HepG2 (cell line): ENCODE results near the gene ERVMER34-1. TPM values are rescaled to one million over a fixed set of nuclear protein-coding genes. Genes with fewer than 3 reads are reported as not detected.

Experiments
- AHR ChIP-seq: IDR thresholded peaks from 2 replicates; pipeline ENCODE4 v1.6.1; 2018; ENCODE audit warnings: missing genetic modification reagents, missing compliant biosample characterization
- ELF1 ChIP-seq: sonication (generic); formaldehyde crosslinking; IDR thresholded peaks from 2 replicates; pipeline ENCODE4 v1.4.0; 2020; ENCODE audit warnings: missing genetic modification reagents
- HHEX ChIP-seq: IDR thresholded peaks from 2 replicates; pipeline ENCODE4 v1.6.1; 2016; ENCODE audit warnings: control low read depth
- KMT2B ChIP-seq: IDR thresholded peaks from 2 replicates; pipeline ENCODE4 v1.6.1; 2016; ENCODE audit warnings: missing genetic modification reagents, missing compliant biosample characterization
- ZNF101 ChIP-seq: sonication (generic); formaldehyde crosslinking; IDR thresholded peaks from 2 replicates; pipeline ENCODE4 v1.4.0; 2020; ENCODE audit warnings: mild to moderate bottlenecking, low read depth, missing genetic modification reagents, borderline replicate concordance
- ZNF232 ChIP-seq: sonication (generic); formaldehyde crosslinking; IDR thresholded peaks from 2 replicates; pipeline ENCODE4 v1.4.0; 2020; ENCODE audit warnings: missing genetic modification reagents, borderline replicate concordance
- ZNF367 ChIP-seq: sonication (generic); formaldehyde crosslinking; IDR thresholded peaks from 2 replicates; pipeline ENCODE4 v1.4.0; 2020; ENCODE audit warnings: missing genetic modification reagents, borderline replicate concordance
- ZNF552 ChIP-seq: sonication (generic); formaldehyde crosslinking; IDR thresholded peaks from 2 replicates; pipeline ENCODE4 v1.9.0; 2022; ENCODE audit warnings: missing genetic modification reagents, mild to moderate bottlenecking, borderline replicate concordance
- ZNF619 ChIP-seq: sonication (generic); formaldehyde crosslinking; IDR thresholded peaks from 2 replicates; pipeline ENCODE4 v1.4.0; 2020; ENCODE audit warnings: mild to moderate bottlenecking, missing genetic modification reagents
- ZNF674 ChIP-seq: sonication (generic); formaldehyde crosslinking; IDR thresholded peaks from 2 replicates; pipeline ENCODE4 v1.5.0; 2020; ENCODE audit warnings: low read depth, mild to moderate bottlenecking, missing genetic modification reagents
- ZNF839 ChIP-seq: sonication (generic); formaldehyde crosslinking; IDR thresholded peaks from 2 replicates; pipeline ENCODE4 v1.4.0; 2020; ENCODE audit warnings: missing genetic modification reagents, mild to moderate bottlenecking, borderline replicate concordance
- polyA plus RNA-seq, 8 experiments: library from polyadenylated mRNA; depleted of rRNA in 3 of 8; stranded (reverse) in 7 of 8; unstranded in 1 of 8; fragments of >200 nt; fragmentation: Illumina TruSeq in 4 of 8; extraction: Trizol in 4 of 8; gene quantifications; 2 replicates each; pipeline versions ENCODE4 v1.2.1 to v1.2.3, GENCODE V29; 2011 to 2016; ENCODE audit warnings: low read depth in 4 of 8, missing spikeins in 1 of 8, mixed read lengths in 1 of 8; ENCODE audit not compliant: insufficient read depth in 1 of 8
- total RNA-seq, 5 experiments: library from RNA; depleted of rRNA; stranded (reverse); fragments of >200 nt; fragmentation: Illumina TruSeq; extraction: Trizol; gene quantifications; 2 replicates each; pipeline ENCODE4 v1.2.3, GENCODE V29; 2016; ENCODE audit warnings: low read depth in 1 of 5
- TF ChIP-seq, protein P1 (sequence below): sonication (generic); formaldehyde crosslinking; IDR thresholded peaks from 2 replicates; pipeline ENCODE4 v1.5.1; 2020; ENCODE audit warnings: mild to moderate bottlenecking, missing genetic modification reagents
- TF ChIP-seq, protein P2 (sequence below): sonication (generic); formaldehyde crosslinking; IDR thresholded peaks from 2 replicates; pipeline ENCODE4 v1.4.0; 2020; ENCODE audit warnings: mild to moderate bottlenecking, missing genetic modification reagents
- TF ChIP-seq, protein P3 (sequence below): sonication (generic); formaldehyde crosslinking; IDR thresholded peaks from 2 replicates; pipeline ENCODE4 v1.8.0; 2022; ENCODE audit warnings: mild to moderate bottlenecking, missing genetic modification reagents, borderline replicate concordance
- TF ChIP-seq, protein P4 (sequence below): sonication (generic); formaldehyde crosslinking; IDR thresholded peaks from 2 replicates; pipeline ENCODE4 v1.4.0; 2020; ENCODE audit warnings: missing genetic modification reagents
- TF ChIP-seq, protein P5 (sequence below): sonication (generic); formaldehyde crosslinking; IDR thresholded peaks from 2 replicates; pipeline ENCODE4 v1.5.0; 2020; ENCODE audit warnings: mild to moderate bottlenecking, missing genetic modification reagents, borderline replicate concordance
- TF ChIP-seq, protein P6 (sequence below): sonication (generic); formaldehyde crosslinking; IDR thresholded peaks from 2 replicates; pipeline ENCODE4 v1.9.0; 2021; ENCODE audit warnings: missing genetic modification reagents, borderline replicate concordance

Gene ERVMER34-1
- total and polyA plus RNA-seq, 2 of the 13 experiments (the other 11 are each of a cell fraction or from before 2014, with no cell fraction given): 0.04 to 0.35 TPM

DNA sequence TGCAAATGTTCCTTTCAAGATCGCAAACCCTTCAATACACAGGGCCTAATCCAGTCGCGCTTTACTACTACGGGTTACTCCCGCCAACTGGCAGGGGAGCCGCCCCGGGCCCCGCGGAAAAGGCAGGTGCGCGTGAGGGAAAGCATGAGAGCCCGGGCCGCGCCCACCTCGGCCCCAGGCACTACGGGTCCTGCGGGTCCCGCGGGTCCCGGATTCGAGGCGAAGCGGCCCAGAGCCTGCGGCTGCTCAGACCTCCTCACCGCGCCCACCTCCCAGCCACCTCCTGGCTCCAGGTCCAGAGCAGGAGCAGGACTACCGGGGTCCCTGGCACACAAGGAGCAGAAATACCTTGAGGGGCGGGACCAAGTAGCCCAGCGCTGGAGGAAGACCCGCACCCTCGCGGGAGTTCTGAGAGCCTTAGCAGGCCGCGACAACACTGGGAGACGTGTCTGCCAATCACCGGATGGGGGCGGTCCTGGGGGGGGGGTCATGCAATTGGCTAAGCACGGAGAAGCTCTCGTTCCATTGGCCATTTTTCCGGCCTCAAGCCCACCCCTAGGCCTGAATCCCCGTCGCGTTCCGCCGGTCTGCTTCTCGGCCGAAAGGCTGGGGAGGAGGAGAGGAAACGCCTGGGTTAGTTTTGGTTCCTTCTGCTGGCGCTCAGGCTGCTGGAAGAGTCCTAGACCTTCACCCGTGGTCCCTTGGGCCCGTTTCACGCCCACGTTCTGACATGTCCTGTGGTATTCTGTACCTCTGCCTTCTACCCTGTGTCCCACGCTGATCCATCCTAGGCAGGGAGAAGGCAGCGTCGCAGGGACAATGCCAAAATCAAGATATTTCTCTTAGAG is 29.0 kb downstream of the ERVMER34-1 start (continued):
- TF ChIP-seq, protein P1, sequence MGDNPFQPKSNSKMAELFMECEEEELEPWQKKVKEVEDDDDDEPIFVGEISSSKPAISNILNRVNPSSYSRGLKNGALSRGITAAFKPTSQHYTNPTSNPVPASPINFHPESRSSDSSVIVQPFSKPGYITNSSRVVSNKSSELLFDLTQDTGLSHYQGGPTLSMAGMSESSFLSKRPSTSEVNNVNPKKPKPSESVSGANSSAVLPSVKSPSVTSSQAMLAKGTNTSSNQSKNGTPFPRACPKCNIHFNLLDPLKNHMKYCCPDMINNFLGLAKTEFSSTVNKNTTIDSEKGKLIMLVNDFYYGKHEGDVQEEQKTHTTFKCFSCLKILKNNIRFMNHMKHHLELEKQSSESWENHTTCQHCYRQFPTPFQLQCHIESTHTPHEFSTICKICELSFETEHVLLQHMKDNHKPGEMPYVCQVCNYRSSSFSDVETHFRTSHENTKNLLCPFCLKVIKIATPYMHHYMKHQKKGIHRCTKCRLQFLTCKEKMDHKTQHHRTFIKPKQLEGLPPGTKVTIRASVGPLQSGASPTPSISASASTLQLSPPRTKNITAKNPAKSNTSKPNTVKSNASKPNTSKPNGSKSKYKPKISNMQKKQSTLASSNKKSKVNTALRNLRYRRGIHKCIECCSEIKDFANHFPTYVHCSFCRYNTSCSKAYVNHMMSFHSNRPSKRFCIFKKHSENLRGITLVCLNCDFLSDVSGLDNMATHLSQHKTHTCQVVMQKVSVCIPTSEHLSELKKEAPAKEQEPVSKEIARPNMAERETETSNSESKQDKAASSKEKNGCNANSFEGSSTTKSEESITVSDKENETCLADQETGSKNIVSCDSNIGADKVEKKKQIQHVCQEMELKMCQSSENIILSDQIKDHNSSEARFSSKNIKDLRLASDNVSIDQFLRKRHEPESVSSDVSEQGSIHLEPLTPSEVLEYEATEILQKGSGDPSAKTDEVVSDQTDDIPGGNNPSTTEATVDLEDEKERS (CRISPR knock-in tag): no peak
- no peak for TF ChIP-seq HHEX (CRISPR knock-in tag)
- TF ChIP-seq, protein P2, sequence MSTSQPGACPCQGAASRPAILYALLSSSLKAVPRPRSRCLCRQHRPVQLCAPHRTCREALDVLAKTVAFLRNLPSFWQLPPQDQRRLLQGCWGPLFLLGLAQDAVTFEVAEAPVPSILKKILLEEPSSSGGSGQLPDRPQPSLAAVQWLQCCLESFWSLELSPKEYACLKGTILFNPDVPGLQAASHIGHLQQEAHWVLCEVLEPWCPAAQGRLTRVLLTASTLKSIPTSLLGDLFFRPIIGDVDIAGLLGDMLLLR (CRISPR knock-in tag): no peak
- TF ChIP-seq ZNF674 (CRISPR knock-in tag): no peak
- TF ChIP-seq, protein P3, sequence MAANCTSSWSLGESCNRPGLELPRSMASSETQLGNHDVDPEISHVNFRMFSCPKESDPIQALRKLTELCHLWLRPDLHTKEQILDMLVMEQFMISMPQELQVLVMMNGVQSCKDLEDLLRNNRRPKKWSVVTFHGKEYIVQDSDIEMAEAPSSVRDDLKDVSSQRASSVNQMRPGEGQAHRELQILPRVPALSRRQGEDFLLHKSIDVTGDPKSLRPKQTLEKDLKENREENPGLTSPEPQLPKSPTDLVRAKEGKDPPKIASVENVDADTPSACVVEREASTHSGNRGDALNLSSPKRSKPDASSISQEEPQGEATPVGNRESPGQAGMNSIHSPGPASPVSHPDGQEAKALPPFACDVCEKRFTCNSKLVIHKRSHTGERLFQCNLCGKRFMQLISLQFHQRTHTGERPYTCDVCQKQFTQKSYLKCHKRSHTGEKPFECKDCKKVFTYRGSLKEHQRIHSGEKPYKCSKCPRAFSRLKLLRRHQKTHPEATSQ (CRISPR knock-in tag): no peak
- peak; percentile 44; the same call in 1 of the 2 replicates for TF ChIP-seq KMT2B
- no peak for TF ChIP-seq ZNF619 (CRISPR knock-in tag)
- no peak for TF ChIP-seq AHR (CRISPR knock-in tag)
- no peak for TF ChIP-seq ZNF552
- TF ChIP-seq, protein P4, sequence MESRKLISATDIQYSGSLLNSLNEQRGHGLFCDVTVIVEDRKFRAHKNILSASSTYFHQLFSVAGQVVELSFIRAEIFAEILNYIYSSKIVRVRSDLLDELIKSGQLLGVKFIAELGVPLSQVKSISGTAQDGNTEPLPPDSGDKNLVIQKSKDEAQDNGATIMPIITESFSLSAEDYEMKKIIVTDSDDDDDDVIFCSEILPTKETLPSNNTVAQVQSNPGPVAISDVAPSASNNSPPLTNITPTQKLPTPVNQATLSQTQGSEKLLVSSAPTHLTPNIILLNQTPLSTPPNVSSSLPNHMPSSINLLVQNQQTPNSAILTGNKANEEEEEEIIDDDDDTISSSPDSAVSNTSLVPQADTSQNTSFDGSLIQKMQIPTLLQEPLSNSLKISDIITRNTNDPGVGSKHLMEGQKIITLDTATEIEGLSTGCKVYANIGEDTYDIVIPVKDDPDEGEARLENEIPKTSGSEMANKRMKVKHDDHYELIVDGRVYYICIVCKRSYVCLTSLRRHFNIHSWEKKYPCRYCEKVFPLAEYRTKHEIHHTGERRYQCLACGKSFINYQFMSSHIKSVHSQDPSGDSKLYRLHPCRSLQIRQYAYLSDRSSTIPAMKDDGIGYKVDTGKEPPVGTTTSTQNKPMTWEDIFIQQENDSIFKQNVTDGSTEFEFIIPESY (CRISPR knock-in tag): no peak
- no peak for TF ChIP-seq ZNF367 (CRISPR knock-in tag)
- no peak for TF ChIP-seq ZNF232 (CRISPR knock-in tag)
- TF ChIP-seq ZNF101 (CRISPR knock-in tag): no peak
- no peak for TF ChIP-seq ELF1 (CRISPR knock-in tag)
- no peak for TF ChIP-seq ZNF839 (CRISPR knock-in tag)
- TF ChIP-seq, protein P5, sequence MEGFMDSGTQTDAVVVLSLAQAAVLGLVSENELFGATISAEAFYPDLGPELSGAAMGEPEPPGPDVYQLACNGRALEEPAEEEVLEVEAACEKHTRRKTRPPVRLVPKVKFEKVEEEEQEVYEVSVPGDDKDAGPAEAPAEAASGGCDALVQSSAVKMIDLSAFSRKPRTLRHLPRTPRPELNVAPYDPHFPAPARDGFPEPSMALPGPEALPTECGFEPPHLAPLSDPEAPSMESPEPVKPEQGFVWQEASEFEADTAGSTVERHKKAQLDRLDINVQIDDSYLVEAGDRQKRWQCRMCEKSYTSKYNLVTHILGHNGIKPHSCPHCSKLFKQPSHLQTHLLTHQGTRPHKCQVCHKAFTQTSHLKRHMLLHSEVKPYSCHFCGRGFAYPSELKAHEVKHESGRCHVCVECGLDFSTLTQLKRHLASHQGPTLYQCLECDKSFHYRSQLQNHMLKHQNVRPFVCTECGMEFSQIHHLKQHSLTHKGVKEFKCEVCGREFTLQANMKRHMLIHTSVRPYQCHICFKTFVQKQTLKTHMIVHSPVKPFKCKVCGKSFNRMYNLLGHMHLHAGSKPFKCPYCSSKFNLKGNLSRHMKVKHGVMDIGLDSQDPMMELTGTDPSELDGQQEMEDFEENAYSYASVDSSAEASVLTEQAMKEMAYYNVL (CRISPR knock-in tag): no peak
- TF ChIP-seq, protein P6, sequence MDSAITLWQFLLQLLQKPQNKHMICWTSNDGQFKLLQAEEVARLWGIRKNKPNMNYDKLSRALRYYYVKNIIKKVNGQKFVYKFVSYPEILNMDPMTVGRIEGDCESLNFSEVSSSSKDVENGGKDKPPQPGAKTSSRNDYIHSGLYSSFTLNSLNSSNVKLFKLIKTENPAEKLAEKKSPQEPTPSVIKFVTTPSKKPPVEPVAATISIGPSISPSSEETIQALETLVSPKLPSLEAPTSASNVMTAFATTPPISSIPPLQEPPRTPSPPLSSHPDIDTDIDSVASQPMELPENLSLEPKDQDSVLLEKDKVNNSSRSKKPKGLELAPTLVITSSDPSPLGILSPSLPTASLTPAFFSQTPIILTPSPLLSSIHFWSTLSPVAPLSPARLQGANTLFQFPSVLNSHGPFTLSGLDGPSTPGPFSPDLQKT (CRISPR knock-in tag): no peak
